GM23338 (cell line): Measurements from ENCODE around the gene CCT5. TPM values are rescaled to one million over a fixed set of nuclear protein-coding genes. Genes with fewer than 3 reads are reported as not detected.

Experiments
- ATAC-seq: fragments of 200-7000 bp; cut with Tn5 transposase; 3 replicates; pipeline ENCODE4 v1.9.1; 2020
- DNase-seq: peaks from one replicate; pipeline ENCODE4 v3.0.0-alpha.2; 2015; ENCODE audit warnings: low spot score
- H2AFZ ChIP-seq: fragments of 200-600 bp; sonication (generic); 2 replicates; pipeline ENCODE4 v1.8.0; 2016; ENCODE audit warnings: antibody characterized with exemption, mild to moderate bottlenecking, moderate library complexity
- H3F3A ChIP-seq: fragments of 200-600 bp; sonication (generic); replicated peaks from 2 replicates; pipeline ENCODE4 v1.8.0; 2017; ENCODE audit warnings: antibody characterized with exemption, mixed run types, low read depth
- H3K27ac ChIP-seq: fragments of 200-600 bp; sonication (generic); 2 replicates; pipeline ENCODE4 v1.6.1; 2016; ENCODE audit warnings: low read depth
- H3K27me3 ChIP-seq: fragments of 200-600 bp; sonication (generic); 2 replicates; pipeline ENCODE4 v1.8.0; 2016; ENCODE audit warnings: mild to moderate bottlenecking, mixed run types, moderate library complexity; ENCODE audit not compliant: insufficient read depth
- H3K36me3 ChIP-seq: fragments of 200-600 bp; sonication (generic); 2 replicates; pipeline ENCODE4 v1.8.0; 2016; ENCODE audit warnings: mild to moderate bottlenecking; ENCODE audit not compliant: insufficient read depth
- H3K4me1 ChIP-seq: fragments of 200-600 bp; sonication (generic); 2 replicates; pipeline ENCODE4 v1.8.0; 2016; ENCODE audit warnings: mild to moderate bottlenecking, moderate library complexity; ENCODE audit not compliant: insufficient read depth
- H3K4me2 ChIP-seq: fragments of 200-600 bp; sonication (generic); 2 replicates; pipeline ENCODE4 v1.7.1; 2017; ENCODE audit warnings: mixed run types
- H3K4me3 ChIP-seq: fragments of 200-600 bp; sonication (generic); 2 replicates; pipeline ENCODE4 v1.6.1; 2016; ENCODE audit warnings: mixed run types
- H3K79me2 ChIP-seq: fragments of 200-600 bp; sonication (generic); replicated peaks from 2 replicates; pipeline ENCODE4 v1.8.0; 2017; ENCODE audit warnings: mild to moderate bottlenecking; ENCODE audit not compliant: insufficient read depth
- H3K9me2 ChIP-seq: fragments of 200-600 bp; sonication (generic); 2 replicates; pipeline ENCODE4 v1.8.0; 2017; ENCODE audit not compliant: insufficient read depth
- H4K20me1 ChIP-seq: fragments of 200-600 bp; sonication (generic); replicated peaks from 2 replicates; pipeline ENCODE4 v1.8.0; 2017; ENCODE audit warnings: mild to moderate bottlenecking; ENCODE audit not compliant: insufficient read depth
- H3K27ac Mint-ChIP-seq: 2 replicates; pipeline ENCODE4 v1.8.0; 2020; ENCODE audit warnings: inconsistent platforms, mild to moderate bottlenecking, moderate library complexity, mixed read lengths
- H3K27me3 Mint-ChIP-seq: 3 replicates; pipeline ENCODE4 v1.8.0; 2022; ENCODE audit warnings: low read depth, mild to moderate bottlenecking, moderate library complexity, mixed read lengths, inconsistent platforms; ENCODE audit not compliant: insufficient read depth, poor library complexity
- H3K36me3 Mint-ChIP-seq: 3 replicates; pipeline ENCODE4 v1.8.0; 2021; ENCODE audit warnings: low read depth, mild to moderate bottlenecking, inconsistent platforms, moderate library complexity, mixed read lengths
- H3K4me1 Mint-ChIP-seq: 3 replicates; pipeline ENCODE4 v1.8.0; 2020; ENCODE audit warnings: mild to moderate bottlenecking, inconsistent platforms, mixed read lengths
- H3K4me3 Mint-ChIP-seq: 3 replicates; pipeline ENCODE4 v1.8.0; 2021; ENCODE audit warnings: moderate library complexity, mild to moderate bottlenecking, inconsistent platforms, mixed read lengths
- H3K9me3 Mint-ChIP-seq: 3 replicates; pipeline ENCODE4 v1.8.0; 2020; ENCODE audit warnings: moderate library complexity, mild to moderate bottlenecking, inconsistent platforms, mixed read lengths
- CREB1 ChIP-seq: fragments of 250-450 bp; sonication (Bioruptor Pico); IDR thresholded peaks from 2 replicates; pipeline ENCODE4 v1.5.0; 2020; ENCODE audit warnings: low read depth, mild to moderate bottlenecking, moderate library complexity
- CTCF ChIP-seq, 2 experiments: fragments of 200-600 bp in 1 of 2; sonication (generic) in 1 of 2; conservative IDR thresholded peaks; 2 replicates each; pipeline versions ENCODE4 v1.5.1 to v1.6.1; 2016 to 2017; ENCODE audit warnings: antibody characterized with exemption in 2 of 2, low read depth in 2 of 2, mild to moderate bottlenecking in 2 of 2, moderate library complexity in 1 of 2
- ETS1 ChIP-seq: IDR thresholded peaks from 2 replicates; pipeline ENCODE4 v1.6.1; 2016; ENCODE audit warnings: antibody characterized with exemption
- EZH2phosphoT487 ChIP-seq: fragments of 200-600 bp; sonication (generic); IDR thresholded peaks from one replicate; pipeline ENCODE4 v1.8.1; 2018; ENCODE audit warnings: antibody characterized with exemption; ENCODE audit not compliant: unreplicated experiment
- JUNB ChIP-seq: IDR thresholded peaks from one replicate; pipeline ENCODE4 v1.6.1; 2016; ENCODE audit warnings: antibody characterized with exemption; ENCODE audit not compliant: unreplicated experiment
- NANOG ChIP-seq: IDR thresholded peaks from 2 replicates; pipeline ENCODE4 v1.6.1; 2016; ENCODE audit warnings: antibody characterized with exemption, borderline replicate concordance
- STAT1 ChIP-seq: IDR thresholded peaks from one replicate; pipeline ENCODE4 v1.6.1; 2016; ENCODE audit warnings: antibody characterized with exemption; ENCODE audit not compliant: unreplicated experiment
- ZNF114 ChIP-seq: fragments of 250-450 bp; sonication (Bioruptor Pico); IDR thresholded peaks from 2 replicates; pipeline ENCODE4 v1.5.0; 2020; ENCODE audit warnings: mild to moderate bottlenecking, moderate library complexity
- ZNF331 ChIP-seq: fragments of 250-450 bp; sonication (Bioruptor Pico); IDR thresholded peaks from 2 replicates; pipeline ENCODE4 v1.5.0; 2020; ENCODE audit warnings: low read depth, mild to moderate bottlenecking, moderate library complexity
- polyA plus RNA-seq: library from polyadenylated mRNA; unstranded; fragments of >200 nt; fragmentation: Nextera tagmentation; extraction: Ambion mirVana; gene quantifications from 2 replicates; pipeline ENCODE4 v1.2.1, GENCODE V29; 2016
- total RNA-seq: library from RNA; depleted of rRNA; stranded (reverse); fragments of >200 nt; shearing (Covaris generic); gene quantifications from 2 replicates; pipeline ENCODE4 v1.2.3, GENCODE V29; 2014
- TF ChIP-seq, protein P1 (sequence below): IDR thresholded peaks from one replicate; pipeline ENCODE4 v1.6.1; 2018; ENCODE audit warnings: antibody characterized with exemption; ENCODE audit not compliant: unreplicated experiment

Gene CCT5
- total and polyA plus RNA-seq, 2 experiments from 2014 or later, result 576 to 661 TPM

- no peak for TF ChIP-seq CTCF (conservative IDR thresholded peaks at IDR 0.05; ENCODE audit: low read depth in 2 of 2)
- no peak for TF ChIP-seq EZH2phosphoT487
- no peak for TF ChIP-seq ZNF331 (CRISPR knock-in tag)
- no peak for TF ChIP-seq ETS1
- TF ChIP-seq JUNB, result no peak
- no peak for TF ChIP-seq CREB1 (CRISPR knock-in tag)
- TF ChIP-seq, protein P1, sequence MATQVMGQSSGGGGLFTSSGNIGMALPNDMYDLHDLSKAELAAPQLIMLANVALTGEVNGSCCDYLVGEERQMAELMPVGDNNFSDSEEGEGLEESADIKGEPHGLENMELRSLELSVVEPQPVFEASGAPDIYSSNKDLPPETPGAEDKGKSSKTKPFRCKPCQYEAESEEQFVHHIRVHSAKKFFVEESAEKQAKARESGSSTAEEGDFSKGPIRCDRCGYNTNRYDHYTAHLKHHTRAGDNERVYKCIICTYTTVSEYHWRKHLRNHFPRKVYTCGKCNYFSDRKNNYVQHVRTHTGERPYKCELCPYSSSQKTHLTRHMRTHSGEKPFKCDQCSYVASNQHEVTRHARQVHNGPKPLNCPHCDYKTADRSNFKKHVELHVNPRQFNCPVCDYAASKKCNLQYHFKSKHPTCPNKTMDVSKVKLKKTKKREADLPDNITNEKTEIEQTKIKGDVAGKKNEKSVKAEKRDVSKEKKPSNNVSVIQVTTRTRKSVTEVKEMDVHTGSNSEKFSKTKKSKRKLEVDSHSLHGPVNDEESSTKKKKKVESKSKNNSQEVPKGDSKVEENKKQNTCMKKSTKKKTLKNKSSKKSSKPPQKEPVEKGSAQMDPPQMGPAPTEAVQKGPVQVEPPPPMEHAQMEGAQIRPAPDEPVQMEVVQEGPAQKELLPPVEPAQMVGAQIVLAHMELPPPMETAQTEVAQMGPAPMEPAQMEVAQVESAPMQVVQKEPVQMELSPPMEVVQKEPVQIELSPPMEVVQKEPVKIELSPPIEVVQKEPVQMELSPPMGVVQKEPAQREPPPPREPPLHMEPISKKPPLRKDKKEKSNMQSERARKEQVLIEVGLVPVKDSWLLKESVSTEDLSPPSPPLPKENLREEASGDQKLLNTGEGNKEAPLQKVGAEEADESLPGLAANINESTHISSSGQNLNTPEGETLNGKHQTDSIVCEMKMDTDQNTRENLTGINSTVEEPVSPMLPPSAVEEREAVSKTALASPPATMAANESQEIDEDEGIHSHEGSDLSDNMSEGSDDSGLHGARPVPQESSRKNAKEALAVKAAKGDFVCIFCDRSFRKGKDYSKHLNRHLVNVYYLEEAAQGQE, result no peak
- no peak for TF ChIP-seq ZNF114 (CRISPR knock-in tag)
- TF ChIP-seq STAT1, result no peak
These were observed 1.3 kb downstream of the CCT5 start (continued) for GRCh38 chr5:10251405-10251804.

GRCh38 chr5:10253390-10253789 lies 3.3 kb downstream of the CCT5 start:
- Histone ChIP-seq H3K79me2 (peaks cover 92% of the 10 kb centered on the region), H2AFZ (no peak overlapping the region), H3K27me3 (no peaks in the 10 kb centered on the region), H4K20me1 (peaks cover 64% of the 10 kb centered on the region), H3F3A (peaks cover 10% of the 10 kb centered on the region; the same call in 1 of the 2 replicates), H3K9me2 (no peaks in the 10 kb centered on the region), H3K27ac (0 out of 2 replicates have a peak overlapping the region, but pooled peaks have one; percentile 11), H3K4me1 (peaks cover 16% of the 10 kb centered on the region), H3K4me2 (no peak overlapping the region), H3K36me3 (peaks cover 52% of the 10 kb centered on the region), H3K4me3 (no peak overlapping the region)
- peaks cover 22% of the 10 kb centered on the region for H3K4me1 Mint-ChIP-seq
- H3K4me3 Mint-ChIP-seq, result no peak overlapping the region
- H3K27ac Mint-ChIP-seq, result no peak overlapping the region
- no peaks in the 10 kb centered on the region; the same call in 2 of the 3 replicates for H3K9me3 Mint-ChIP-seq
- ATAC-seq (no peak), DNase-seq (no peak)
- peaks cover 7% of the 10 kb centered on the region for H3K27me3 Mint-ChIP-seq
- peaks cover 77% of the 10 kb centered on the region for H3K36me3 Mint-ChIP-seq
- TF ChIP-seq NANOG (no peak), CTCF (conservative IDR thresholded peaks at IDR 0.05; ENCODE audit: low read depth in 2 of 2) (no peak), ZNF331 (CRISPR knock-in tag) (no peak)
